DOHH2 (cell line): ENCODE results near the gene PPP1R13B.
"Not testable (repeated sequence)": the region's sequence is repeated elsewhere in the genome, so short reads cannot be mapped to it uniquely, and the experiment has no call there.

Experiments used
- CTCF ChIP-seq: fragments of 200-600 bp; sonication (generic); IDR thresholded peaks from one replicate; pipeline ENCODE4 v1.5.1; 2014; ENCODE audit warnings: antibody characterized with exemption, mild to moderate bottlenecking, low read depth, low read length; ENCODE audit not compliant: poor library complexity, severe bottlenecking
- EZH2phosphoT487 ChIP-seq: fragments of 200-600 bp; sonication (generic); IDR thresholded peaks from 2 replicates; pipeline ENCODE4 v1.6.1; 2017; ENCODE audit warnings: borderline replicate concordance, mild to moderate bottlenecking, antibody characterized with exemption, low read length, moderate library complexity, mixed read lengths

- TF ChIP-seq CTCF, EZH2phosphoT487: not testable (repeated sequence)
Measured at GRCh38 chr14:103691655-103692054, 155.7 kb downstream of the PPP1R13B start.
